Suppressor macrophage treated with lipopolysaccharide for 1 hour (primary cell): Measurements from ENCODE around the gene CPLANE2.
"Not testable (repeated sequence)": the region's sequence is repeated elsewhere in the genome, so short reads cannot be mapped to it uniquely, and the experiment has no call there.

ENCODE experiments used
- DNase-seq, 3 donors: peaks; one replicate each; pipeline ENCODE4 v3.0.0-alpha.2; 2020 to 2022

The CPLANE2 gene

GRCh38 chr1:16208270-16208987 lies 28.6 kb downstream of the CPLANE2 start:
- DNase-seq: peak in 2 of 3 donors; percentile 30 to 37

- no peak for DNase-seq
These were observed 29.4 kb downstream of the CPLANE2 start for GRCh38 chr1:16207318-16208269.

GRCh38 chr1:16206547-16207317 lies 30.3 kb downstream of the CPLANE2 start:
- DNase-seq: peak; percentile 98

GRCh38 chr1:16205891-16206546 lies 31.0 kb downstream of the CPLANE2 start:
- no peak for DNase-seq

- DNase-seq: no peak
These were observed 31.7 kb downstream of the CPLANE2 start for GRCh38 chr1:16205334-16205671.

- DNase-seq: peak in 1 of 3 donors; percentile 19
These were observed 32.2 kb downstream of the CPLANE2 start for GRCh38 chr1:16204634-16205333.

DNA sequence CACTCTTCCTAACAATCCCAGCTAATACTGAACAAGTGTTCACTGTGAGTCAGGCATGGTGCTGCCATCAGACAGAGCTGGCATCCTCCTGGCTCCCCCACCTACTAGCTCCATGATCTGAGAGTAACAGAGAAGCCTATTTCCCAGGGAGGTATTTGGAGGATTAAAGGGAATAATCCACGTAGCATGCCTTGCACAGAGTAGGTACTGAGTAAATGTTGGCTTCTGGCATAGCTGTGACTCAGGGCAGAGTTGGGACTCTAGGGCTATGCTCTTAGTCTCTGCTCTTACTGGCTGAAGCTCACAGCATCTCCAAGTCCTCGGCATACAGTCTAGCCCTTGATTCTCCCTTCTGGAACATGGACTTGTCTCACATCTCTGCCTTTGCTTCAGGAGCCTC lies 32.8 kb downstream of the CPLANE2 start:
- DNase-seq: no peak

- no peak for DNase-seq
These were observed 33.4 kb downstream of the CPLANE2 start for GRCh38 chr1:16203550-16203949.

GRCh38 chr1:16202281-16203210 lies 34.4 kb downstream of the CPLANE2 start:
- no peak for DNase-seq

DNA sequence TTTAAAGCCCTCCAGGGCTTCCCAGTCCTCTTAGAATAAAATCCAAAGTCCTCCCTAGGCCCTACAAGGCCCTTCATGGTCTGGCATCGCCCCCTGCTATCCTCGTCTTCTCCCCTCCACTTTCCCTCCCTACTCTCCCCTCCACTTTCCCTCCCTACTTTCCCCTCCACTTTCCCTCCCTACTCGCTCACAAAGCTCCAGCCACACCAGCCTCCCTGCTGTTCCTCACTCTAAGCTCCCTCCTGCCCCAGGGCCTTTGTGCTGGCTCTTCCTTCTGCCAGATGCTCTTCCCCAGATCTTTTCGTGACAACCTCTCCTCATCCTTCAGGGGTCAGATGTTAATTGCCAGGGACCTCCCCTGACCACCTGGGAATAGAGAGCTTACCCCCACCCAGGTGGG lies 37.3 kb downstream of the CPLANE2 start:
- DNase-seq: no peak

DNA sequence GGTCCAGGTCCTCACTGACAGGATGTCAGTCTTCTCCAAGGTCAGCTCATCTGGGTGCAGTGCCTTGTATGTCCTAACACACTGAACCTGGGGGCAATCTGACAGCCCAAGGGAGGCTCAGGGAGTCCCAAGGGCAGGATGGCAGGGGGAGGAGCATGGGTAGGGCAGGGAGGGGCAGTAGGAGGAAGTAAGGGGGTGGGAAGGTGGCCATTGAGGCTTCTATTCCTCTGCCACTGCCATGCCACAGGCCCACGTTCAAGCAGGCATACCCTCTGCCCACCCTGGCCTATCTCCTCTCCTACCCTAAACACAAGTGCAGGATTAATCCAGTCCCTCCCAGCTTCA lies 37.9 kb downstream of the CPLANE2 start:
- DNase-seq: no peak

DNA sequence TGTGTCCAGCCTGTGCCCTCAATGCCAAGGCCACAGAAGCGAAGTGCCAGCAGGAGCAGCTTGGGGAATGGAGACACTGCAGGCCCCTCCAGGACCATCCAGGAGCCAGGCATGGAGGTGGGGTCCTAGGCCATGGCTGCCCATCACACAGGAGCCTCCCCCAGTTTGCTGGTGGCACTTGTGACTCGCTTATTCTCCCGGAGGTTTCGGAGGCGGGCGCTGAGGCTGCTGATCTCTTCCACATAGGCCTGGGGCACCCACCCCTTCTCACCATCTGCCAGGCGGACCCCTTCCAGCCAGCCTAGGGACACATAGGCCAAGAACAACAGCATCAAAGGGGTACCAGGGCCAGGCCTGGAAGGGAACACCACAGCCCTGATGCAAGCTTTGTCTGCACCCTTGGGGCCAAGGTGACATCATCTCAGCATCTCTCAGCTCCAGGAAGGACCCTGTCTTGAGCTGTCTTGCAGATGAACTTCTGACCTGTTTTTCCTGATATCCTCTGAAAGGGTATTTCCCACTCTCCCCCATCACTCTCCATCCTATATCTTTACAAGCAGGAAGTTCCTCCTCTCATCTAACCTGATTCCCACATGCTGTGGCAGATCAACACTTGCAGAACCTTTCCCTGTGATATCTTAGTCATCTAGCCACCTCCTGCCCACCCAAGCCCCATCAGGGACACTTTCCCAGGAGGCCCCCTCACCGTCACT lies 38.4 kb downstream of the CPLANE2 start:
- DNase-seq: no peak

DNA sequence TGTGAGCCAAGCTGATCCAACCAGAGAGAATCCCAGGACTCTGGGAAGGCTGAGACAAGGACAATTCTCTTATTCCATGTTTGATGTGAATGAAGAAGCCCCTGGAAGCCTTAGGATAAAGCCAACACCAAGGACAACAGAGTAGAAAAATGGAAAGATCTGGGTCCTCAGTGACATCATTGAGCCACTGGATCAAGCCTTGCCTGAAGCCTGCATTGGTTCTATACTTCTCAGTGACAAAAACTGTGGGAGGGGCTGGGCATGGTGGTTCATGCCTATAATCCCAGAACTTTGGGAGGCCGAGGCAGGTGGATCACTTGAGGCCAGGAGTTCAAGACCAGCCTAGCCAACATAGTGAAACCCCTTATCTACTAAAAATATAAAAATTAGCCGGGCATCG lies 40.1 kb downstream of the CPLANE2 start:
- DNase-seq: no peak

GRCh38 chr1:16196139-16196538 lies 40.8 kb downstream of the CPLANE2 start:
- not testable (repeated sequence) for DNase-seq

GRCh38 chr1:16195518-16195905 lies 41.5 kb downstream of the CPLANE2 start:
- no peak for DNase-seq

DNA sequence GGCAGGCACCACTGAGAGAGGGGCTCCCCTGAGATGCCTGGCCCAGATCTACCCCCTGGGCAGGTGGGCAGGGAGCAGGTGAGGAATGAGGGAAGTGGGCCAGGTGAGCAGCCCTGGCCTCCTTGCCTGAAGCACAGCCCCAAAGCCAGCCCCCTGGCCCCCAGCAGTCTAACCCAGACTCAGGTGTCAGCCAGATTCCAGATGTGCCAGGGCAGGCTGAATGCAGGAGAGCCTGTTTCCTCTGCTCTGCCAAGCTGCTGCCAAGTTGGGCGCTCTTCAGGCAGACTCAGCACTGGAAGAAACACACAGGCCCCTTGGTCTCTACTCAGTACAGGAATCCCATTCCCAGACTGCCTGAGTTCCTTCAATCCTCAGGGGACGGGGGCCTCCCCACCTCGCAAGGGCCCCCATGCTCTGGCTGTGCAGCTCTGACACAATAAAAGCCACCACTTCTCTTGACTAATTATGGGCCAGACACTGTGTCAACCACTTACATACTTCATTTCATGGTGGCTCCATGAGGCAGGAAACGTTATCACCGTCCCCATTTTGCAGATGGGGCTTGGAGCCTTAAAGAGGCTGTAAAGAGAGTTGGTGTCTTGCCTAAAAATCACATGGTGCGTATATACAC lies 45.0 kb downstream of the CPLANE2 start:
- no peak for DNase-seq

GRCh38 chr1:16191309-16191708 lies 45.7 kb downstream of the CPLANE2 start:
- DNase-seq: no peak

GRCh38 chr1:16189921-16190621 lies 46.9 kb downstream of the CPLANE2 start:
- no peak for DNase-seq

- no peak for DNase-seq
These were observed 48.0 kb downstream of the CPLANE2 start for GRCh38 chr1:16189003-16189402.
